RWPE1 (cell line): Measurements from ENCODE around the gene ANKRD33B.
A peak's percentile ranks its signal among the peaks of the same experiment; 100 is the strongest.

Source experiments
- CTCF ChIA-PET: fragments of 350-600 bp; sonication (Branson Sonifier 250); formaldehyde crosslinking; extraction: SDS; loops from one replicate; lab custom pipeline; 2021; lab: Yijun Ruan, JAX
- POLR2A ChIA-PET: fragments of 400-600 bp; formaldehyde crosslinking; extraction: SDS; loops from one replicate; lab custom pipeline; 2020; ENCODE audit warnings: antibody characterized with exemption; ENCODE audit not compliant: low non-redundant PET; lab: Yijun Ruan, JAX
- DNase-seq: peaks from one replicate; pipeline ENCODE4 v3.0.0; 2012; ENCODE audit warnings: low spot score
- H3K27ac ChIP-seq: fragments of 450-650 bp; 2 replicates; pipeline ENCODE4 v1.5.1; 2017
- CTCF ChIP-seq: fragments of 450-650 bp; conservative IDR thresholded peaks from 2 replicates; pipeline ENCODE4 v1.5.1; 2017; ENCODE audit warnings: low read depth, mild to moderate bottlenecking

Gene ANKRD33B

GRCh38 chr5:10563110-10563944 is 543 bp upstream of the ANKRD33B start:
- no peak for TF ChIP-seq CTCF
- ChIA-PET CTCF (interaction anchor here (0.7 to 1.2 kb wide), 2 partner anchors 64 to 75 kb away, joined by 3 to 4 read pairs; no protein-coding TSS in a partner anchor), POLR2A (no interaction called here)
- H3K27ac ChIP-seq = peak overlapping the region; percentile 81
- peak; percentile 66 for DNase-seq

GRCh38 chr5:10564838-10565784 is 1.2 kb downstream of the ANKRD33B start:
- TF ChIP-seq CTCF = no peak
- DNase-seq = no peak
- peak overlapping the region; percentile 81; the same call in 1 of the 2 replicates for H3K27ac ChIP-seq
- POLR2A ChIA-PET = no interaction called here
- CTCF ChIA-PET = interaction anchor here (1.2 to 1.5 kb wide), 2 partner anchors 56 to 63 kb away, joined by 3 to 4 read pairs; no protein-coding TSS in a partner anchor

- TF ChIP-seq CTCF = no peak
- H3K27ac ChIP-seq = peak overlapping the region; percentile 81
- ChIA-PET CTCF (interaction anchor here (1.5 kb wide), 1 partner anchor 56 kb away, joined by 3 read pairs; no protein-coding TSS in a partner anchor), POLR2A (no interaction called here)
- no peak for DNase-seq
Measured at GRCh38 chr5:10565785-10566542, 2.1 kb downstream of the ANKRD33B start.

- DNase-seq = no peak
- CTCF ChIA-PET = interaction anchor here (0.5 to 1.5 kb wide), 2 partner anchors 34 to 55 kb away, joined by 3 read pairs; no protein-coding TSS in a partner anchor
- POLR2A ChIA-PET = no interaction called here
- peak overlapping the region; percentile 81 for H3K27ac ChIP-seq
- no peak for TF ChIP-seq CTCF
Measured at GRCh38 chr5:10566543-10567068, 2.7 kb downstream of the ANKRD33B start.

GRCh38 chr5:10567121-10567591 is 3.3 kb downstream of the ANKRD33B start:
- H3K27ac ChIP-seq = peak overlapping the region; percentile 5
- POLR2A ChIA-PET = no interaction called here
- TF ChIP-seq CTCF = no peak
- CTCF ChIA-PET = interaction anchor here (0.5 kb wide), 1 partner anchor 34 kb away, joined by 3 read pairs; no protein-coding TSS in a partner anchor
- DNase-seq = no peak
